IMR-90 (cell line): Measurements from ENCODE around the gene PGGHG. TPM values are rescaled to one million over a fixed set of nuclear protein-coding genes. Genes with fewer than 3 reads are reported as not detected.

Experiments used
- ATAC-seq: fragments of 200-7000 bp; cut with Tn5 transposase; 2 replicates; pipeline ENCODE4 v1.9.1; 2020; ENCODE audit warnings: low read depth, mild to moderate bottlenecking, moderate library complexity
- BruUV-seq: library from RNA; stranded (reverse); fragments of 400-500 nt; replicated peaks from 2 replicates; lab custom pipeline; 2021; lab: Mats Ljungman, UMichigan
- CTCF ChIA-PET: fragments of 300-600 bp; formaldehyde crosslinking; extraction: SDS; loops from one replicate; lab custom pipeline; 2021; ENCODE audit warnings: antibody characterized with exemption; lab: Yijun Ruan, JAX
- POLR2A ChIA-PET: fragments of 300-600 bp; sonication (Branson Sonifier 250); formaldehyde crosslinking; loops from one replicate; lab custom pipeline; 2022; ENCODE audit warnings: antibody characterized with exemption; ENCODE audit not compliant: unreplicated experiment; lab: Charles Lee
- DNase-seq: peaks from one replicate; pipeline ENCODE4 v3.0.0; 2013
- H2AFZ ChIP-seq: replicated peaks from 2 replicates; pipeline ENCODE3; 2013; ENCODE audit warnings: low read length, mild to moderate bottlenecking; ENCODE audit not compliant: poor library complexity
- H2AK5ac ChIP-seq: 2 replicates; pipeline ENCODE4 v1.6.1; 2013; ENCODE audit warnings: low read depth, low read length, inconsistent platforms
- H2AK9ac ChIP-seq: replicated peaks from 2 replicates; pipeline ENCODE3; 2013; ENCODE audit warnings: mild to moderate bottlenecking, low read depth, low read length, moderate library complexity; ENCODE audit not compliant: poor library complexity
- H2BK120ac ChIP-seq: 2 replicates; pipeline ENCODE4 v1.6.1; 2013; ENCODE audit warnings: low read depth, low read length, inconsistent platforms
- H2BK15ac ChIP-seq: 3 replicates; pipeline ENCODE4 v1.6.1; 2013; ENCODE audit warnings: low read depth, low read length, inconsistent platforms
- H2BK20ac ChIP-seq: 2 replicates; pipeline ENCODE4 v1.6.1; 2013; ENCODE audit warnings: low read depth, mild to moderate bottlenecking, inconsistent platforms, low read length, moderate library complexity
- H2BK5ac ChIP-seq: 2 replicates; pipeline ENCODE4 v1.6.1; 2013; ENCODE audit warnings: mild to moderate bottlenecking, low read depth, low read length, inconsistent platforms; ENCODE audit not compliant: poor library complexity, severe bottlenecking
- H3K14ac ChIP-seq: replicated peaks from 2 replicates; pipeline ENCODE4 v1.6.1; 2013; ENCODE audit warnings: low read depth, low read length, inconsistent platforms
- H3K18ac ChIP-seq: 2 replicates; pipeline ENCODE4 v1.6.1; 2013; ENCODE audit warnings: low read depth, low read length, control low read depth
- H3K23ac ChIP-seq: 2 replicates; pipeline ENCODE4 v1.6.1; 2013; ENCODE audit warnings: low read depth, low read length, inconsistent platforms
- H3K27ac ChIP-seq: 2 replicates; pipeline ENCODE4 v1.5.1; 2013; ENCODE audit warnings: mild to moderate bottlenecking, control low read depth, low read length; ENCODE audit not compliant: insufficient read depth
- H3K27me3 ChIP-seq: 2 replicates; pipeline ENCODE4 v1.6.1; 2013; ENCODE audit warnings: low read length; ENCODE audit not compliant: control insufficient read depth, insufficient read depth
- H3K36me3 ChIP-seq: 2 replicates; pipeline ENCODE4 v1.6.1; 2013; ENCODE audit warnings: low read length, mixed read lengths; ENCODE audit not compliant: control insufficient read depth, insufficient read depth
- H3K4ac ChIP-seq: 2 replicates; pipeline ENCODE4 v1.6.1; 2013; ENCODE audit warnings: low read depth, low read length, inconsistent platforms
- H3K4me1 ChIP-seq: 2 replicates; pipeline ENCODE4 v1.6.1; 2013; ENCODE audit warnings: low read length, mixed read lengths; ENCODE audit not compliant: control insufficient read depth, insufficient read depth
- H3K4me2 ChIP-seq: 2 replicates; pipeline ENCODE4 v1.6.1; 2013; ENCODE audit warnings: low read depth, mild to moderate bottlenecking, control low read depth, low read length, moderate library complexity
- H3K4me3 ChIP-seq: 2 replicates; pipeline ENCODE4 v1.5.1; 2013; ENCODE audit warnings: low read depth, mild to moderate bottlenecking, control low read depth, low read length, moderate library complexity; ENCODE audit not compliant: insufficient read depth
- H3K56ac ChIP-seq: 2 replicates; pipeline ENCODE4 v1.6.1; 2013; ENCODE audit warnings: low read length, inconsistent platforms; ENCODE audit not compliant: insufficient read depth; ENCODE audit errors: extremely low read depth
- H3K79me1 ChIP-seq, 2 experiments: 2 replicates each; pipeline ENCODE4 v1.6.1; 2013; ENCODE audit warnings: low read length in 2 of 2, inconsistent platforms in 1 of 2, low read depth in 1 of 2
- H3K9ac ChIP-seq: 2 replicates; pipeline ENCODE4 v1.6.1; 2013; ENCODE audit warnings: low read depth, low read length, control low read depth
- H3K9me1 ChIP-seq: 2 replicates; pipeline ENCODE4 v1.6.1; 2013; ENCODE audit warnings: low read length, inconsistent platforms; ENCODE audit not compliant: insufficient read depth
- H3K9me3 ChIP-seq: 2 replicates; pipeline ENCODE4 v1.6.1; 2013; ENCODE audit warnings: low read length; ENCODE audit not compliant: control insufficient read depth, insufficient read depth
- H4K20me1 ChIP-seq: 2 replicates; pipeline ENCODE4 v1.6.1; 2013; ENCODE audit warnings: low read length, inconsistent platforms; ENCODE audit not compliant: insufficient read depth
- H4K5ac ChIP-seq: 2 replicates; pipeline ENCODE4 v1.6.1; 2013; ENCODE audit warnings: mild to moderate bottlenecking, low read depth, low read length, control low read depth
- H4K8ac ChIP-seq, 2 experiments: 2 replicates each; pipeline ENCODE4 v1.6.1; 2013; ENCODE audit warnings: low read depth in 2 of 2, low read length in 2 of 2, control low read depth in 1 of 2, inconsistent platforms in 1 of 2
- H4K91ac ChIP-seq: 2 replicates; pipeline ENCODE4 v1.6.1; 2013; ENCODE audit warnings: low read depth, low read length, inconsistent platforms; ENCODE audit not compliant: insufficient read depth
- BHLHE40 ChIP-seq: fragments of 150-350 bp; IDR thresholded peaks from 2 replicates; pipeline ENCODE4 v1.6.1; 2016; ENCODE audit warnings: mild to moderate bottlenecking, low read depth, low read length
- CEBPB ChIP-seq: IDR thresholded peaks from 2 replicates; pipeline ENCODE4 v1.6.1; 2012; ENCODE audit warnings: low read depth, low read length, improper control_type of control experiment
- CHD1 ChIP-seq: IDR thresholded peaks from 2 replicates; pipeline ENCODE4 v1.6.1; 2012; ENCODE audit warnings: low read depth, low read length, improper control_type of control experiment
- ELK1 ChIP-seq: fragments of 150-350 bp; IDR thresholded peaks from 2 replicates; pipeline ENCODE4 v1.6.1; 2016; ENCODE audit warnings: low read depth, mild to moderate bottlenecking, low read length, moderate library complexity, borderline replicate concordance
- FOS ChIP-seq: fragments of 150-350 bp; IDR thresholded peaks from 2 replicates; pipeline ENCODE4 v1.6.1; 2016; ENCODE audit warnings: low read depth, low read length
- MAFK ChIP-seq: IDR thresholded peaks from 2 replicates; pipeline ENCODE4 v1.6.1; 2012; ENCODE audit warnings: low read depth, low read length, improper control_type of control experiment
- MAZ ChIP-seq: IDR thresholded peaks from 2 replicates; pipeline ENCODE4 v1.6.1; 2012; ENCODE audit warnings: low read depth, mild to moderate bottlenecking, low read length, improper control_type of control experiment, moderate library complexity, borderline replicate concordance
- MXI1 ChIP-seq: IDR thresholded peaks from 2 replicates; pipeline ENCODE4 v1.6.1; 2012; ENCODE audit warnings: low read depth, mild to moderate bottlenecking, low read length, moderate library complexity, borderline replicate concordance
- NFE2L2 ChIP-seq: fragments of 150-350 bp; IDR thresholded peaks from 2 replicates; pipeline ENCODE4 v1.6.1; 2016; ENCODE audit warnings: low read depth, mild to moderate bottlenecking, low read length
- RAD21 ChIP-seq: IDR thresholded peaks from 2 replicates; pipeline ENCODE4 v1.6.1; 2012; ENCODE audit warnings: low read length, improper control_type of control experiment
- RCOR1 ChIP-seq: IDR thresholded peaks from 2 replicates; pipeline ENCODE4 v1.6.1; 2012; ENCODE audit warnings: mild to moderate bottlenecking, low read length, improper control_type of control experiment; ENCODE audit not compliant: insufficient replicate concordance
- RFX5 ChIP-seq: IDR thresholded peaks from 2 replicates; pipeline ENCODE4 v1.8.0; 2012; ENCODE audit warnings: low read depth, mild to moderate bottlenecking, low read length, moderate library complexity
- USF2 ChIP-seq: fragments of 150-350 bp; IDR thresholded peaks from 2 replicates; pipeline ENCODE4 v1.6.1; 2017; ENCODE audit warnings: mild to moderate bottlenecking, antibody characterized with exemption, low read length, low read depth
- WGBS, 2 experiments: methylation state at CpG; one replicate each; pipeline versions ENCODE4 v1.1.5 to v1.1.7; 2013; ENCODE audit warnings: missing lambda C conversion rate in 2 of 2; ENCODE audit not compliant: insufficient read length in 1 of 2; ENCODE audit errors: extremely low coverage in 2 of 2; 5-methylcytosine and 5-hydroxymethylcytosine counted together
- dilution Hi-C: fragments of 300-500 bp; cut with HindIII; formaldehyde crosslinking; loops from one replicate; pipeline ENCODE4 v1.14.3; 2018; ENCODE audit warnings: low sequenced_read_pairs; ENCODE audit not compliant: unreplicated experiment
- in situ Hi-C: fragments of 300-500 bp; cut with MboI; formaldehyde crosslinking; loops from 3 replicates; pipeline ENCODE4 v1.14.3; 2019; ENCODE audit warnings: low sequenced_read_pairs, inconsistent platforms, mixed read lengths
- intact Hi-C: fragments of 100-400 bp; cut with micrococcal nuclease; formaldehyde crosslinking; loops from 2 replicates; pipeline ENCODE4 v1.10.0; 2022
- polyA plus RNA-seq, 3 experiments: library from polyadenylated mRNA; depleted of rRNA; stranded (reverse); fragments of >200 nt; gene quantifications; 2 replicates each; pipeline ENCODE4 v1.2.3, GENCODE V29; 2012; ENCODE audit warnings: low replicate concordance in 1 of 3
- total RNA-seq: library from RNA; depleted of rRNA; stranded (reverse); fragments of >200 nt; gene quantifications from 2 replicates; pipeline ENCODE4 v1.2.3, GENCODE V29; 2012

The PGGHG gene
- total and polyA plus RNA-seq, 2 of the 4 experiments (the other 2 are of a cell fraction), result 1.8 to 17.0 TPM

- TF ChIP-seq MXI1 (no peak), MAZ (no peak)
Measured at GRCh38 chr11:312092-312816, 23.3 kb downstream of the PGGHG start (continued).

- dilution Hi-C loops, result no loop called here
- Histone ChIP-seq H3K18ac (peak overlapping the region; percentile 52; the same call in 1 of the 2 replicates), H4K20me1 (peaks cover 3% of the 10 kb centered on the region; the same call in 1 of the 2 replicates), H3K9ac (peak overlapping the region; percentile 48), H3K4me1 (peaks cover 23% of the 10 kb centered on the region), H2BK120ac (peak overlapping the region; percentile 71), H3K36me3 (peaks cover 5% of the 10 kb centered on the region; the same call in 1 of the 2 replicates), H3K4me2 (no peak overlapping the region), H3K9me1 (0 out of 2 replicates have a peak, but pooled peaks cover 5% of the 10 kb centered on the region), H3K14ac (peak overlapping the region; percentile 67), H3K27ac (peak overlapping the region; percentile 85), H2BK5ac (peak overlapping the region; percentile 87), H4K5ac (peak overlapping the region; percentile 57), H2AFZ (peak overlapping the region; percentile 95), H2AK5ac (peak overlapping the region; percentile 92), H3K9me3 (no peaks in the 10 kb centered on the region), H4K91ac (peak overlapping the region; percentile 88), H3K79me1 (peaks cover 5 to 39% of the 10 kb centered on the region in 2 experiments; a peak in 3 of 4 replicates), H2BK15ac (peak overlapping the region; percentile 49; the same call in 2 of the 3 replicates), H3K4me3 (no peak overlapping the region), H2AK9ac (peak overlapping the region; percentile 99), H3K27me3 (no peaks in the 10 kb centered on the region), H3K56ac (peak overlapping the region; percentile 77; the same call in 1 of the 2 replicates), H2BK20ac (peak overlapping the region; percentile 62; the same call in 1 of the 2 replicates), H3K23ac (peak overlapping the region; percentile 53), H3K4ac (peak overlapping the region; percentile 88), H4K8ac (peak overlapping the region; percentile 33 to 87; a peak in 3 of 4 replicates)
- BruUV-seq, result no TSS peak
- intact Hi-C loops, result loop anchor here (2.0 kb wide), 1 partner anchor 43 kb away; no protein-coding TSS in a partner anchor
- ATAC-seq (no peak), DNase-seq (no peak)
- CTCF ChIA-PET, result interaction anchor here (1.2 kb wide), 1 partner anchor 11 kb away, joined by 3 read pairs; no protein-coding TSS in a partner anchor
- WGBS, 2 experiments, result 75% methylated on average over 2 of the region's 8 CpGs; no CpG with 5 or more reads in 1 of the 2 experiments
- POLR2A ChIA-PET, result no interaction called here
- in situ Hi-C loops, result no loop called here
- TF ChIP-seq USF2 (no peak), ELK1 (no peak), RCOR1 (no peak), RAD21 (no peak), MAFK (no peak), RFX5 (no peak), CHD1 (no peak), MAZ (no peak), NFE2L2 (no peak), FOS (no peak), CEBPB (no peak), BHLHE40 (no peak)
Measured at GRCh38 chr11:313304-313786, 24.4 kb downstream of the PGGHG start.
